Stimulated activated CD8-positive, alpha-beta memory T cell treated with anti-CD3 and anti-CD28 coated beads, Interleukin-12 subunit alpha, Interleukin-12 subunit beta, amount 100 ng/mL, for 1 hour (primary cell): ENCODE data around the gene SSBP2.
"Not testable (repeated sequence)": the region's sequence is repeated elsewhere in the genome, so short reads cannot be mapped to it uniquely, and the experiment has no call there.

Experiments
- DNase-seq: peaks from one replicate; pipeline ENCODE4 v3.0.0-alpha.2; 2020; ENCODE audit warnings: low read depth

The SSBP2 gene

GRCh38 chr5:81729276-81729675 is 21.6 kb downstream of the SSBP2 start:
- DNase-seq = no peak

- DNase-seq = no peak
Observed at GRCh38 chr5:81728301-81728700, 22.6 kb downstream of the SSBP2 start.

GRCh38 chr5:81726297-81726696 is 24.6 kb downstream of the SSBP2 start:
- no peak for DNase-seq

DNA sequence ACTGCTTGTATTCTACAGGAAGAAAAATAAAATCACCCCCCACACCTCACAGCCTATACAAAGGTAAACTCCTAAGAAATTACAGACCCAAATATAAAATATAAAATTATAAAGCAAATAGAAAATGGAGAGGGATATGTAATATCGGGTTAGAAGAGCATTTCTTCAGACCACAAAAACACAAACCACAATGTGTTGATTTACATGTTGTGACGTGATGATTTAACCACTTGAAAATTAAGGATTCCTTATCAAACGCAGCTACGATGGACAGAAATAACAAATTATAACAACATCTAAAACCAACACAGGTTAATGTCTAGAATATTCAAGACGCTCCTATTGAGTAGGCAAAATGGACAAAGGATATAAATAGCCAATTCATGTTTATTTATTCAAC is 26.3 kb downstream of the SSBP2 start:
- no peak for DNase-seq

- DNase-seq = no peak
Observed at GRCh38 chr5:81724108-81724507, 26.8 kb downstream of the SSBP2 start.

- no peak for DNase-seq
Observed at GRCh38 chr5:81721049-81721448, 29.8 kb downstream of the SSBP2 start.

GRCh38 chr5:81719743-81720345 is 31.1 kb downstream of the SSBP2 start:
- DNase-seq = no peak

DNA sequence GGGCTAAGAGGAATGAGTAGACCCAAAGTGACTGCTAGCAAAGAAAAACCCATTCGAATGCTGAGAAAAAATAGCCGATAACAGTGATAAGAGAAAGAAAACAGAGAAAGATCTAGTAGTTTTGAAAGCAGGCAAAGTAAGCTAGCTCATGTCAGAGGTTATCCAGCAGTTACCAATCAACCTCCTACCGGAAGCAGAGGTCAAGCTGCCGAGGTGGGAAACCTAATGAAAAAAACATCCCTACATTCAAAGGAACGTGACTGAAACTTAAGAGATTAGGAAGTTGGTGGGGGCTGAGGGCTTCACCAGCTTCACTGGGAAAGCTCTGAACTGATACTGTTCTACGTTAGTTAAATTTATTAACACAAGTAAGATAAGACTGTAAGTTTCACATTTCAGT is 32.6 kb downstream of the SSBP2 start:
- no peak for DNase-seq

DNA sequence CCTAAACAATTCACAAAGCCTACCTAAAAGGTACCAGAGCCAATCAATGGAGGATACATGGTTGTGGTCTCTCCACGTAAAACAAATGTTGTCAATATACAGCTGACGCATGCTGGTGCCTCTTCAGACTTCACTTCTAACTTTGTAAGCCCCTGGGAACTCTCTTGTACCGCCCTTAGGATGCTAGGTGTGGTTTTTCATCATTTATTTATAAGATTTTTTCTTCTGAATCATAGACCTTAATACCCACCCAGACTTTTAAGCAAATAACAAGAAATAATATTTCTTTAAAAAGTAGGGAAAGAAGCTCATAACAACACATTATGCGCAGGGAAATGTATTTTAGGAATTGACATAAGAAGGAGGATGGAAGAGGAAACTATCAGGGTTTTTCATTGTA is 33.0 kb downstream of the SSBP2 start:
- no peak for DNase-seq

DNA sequence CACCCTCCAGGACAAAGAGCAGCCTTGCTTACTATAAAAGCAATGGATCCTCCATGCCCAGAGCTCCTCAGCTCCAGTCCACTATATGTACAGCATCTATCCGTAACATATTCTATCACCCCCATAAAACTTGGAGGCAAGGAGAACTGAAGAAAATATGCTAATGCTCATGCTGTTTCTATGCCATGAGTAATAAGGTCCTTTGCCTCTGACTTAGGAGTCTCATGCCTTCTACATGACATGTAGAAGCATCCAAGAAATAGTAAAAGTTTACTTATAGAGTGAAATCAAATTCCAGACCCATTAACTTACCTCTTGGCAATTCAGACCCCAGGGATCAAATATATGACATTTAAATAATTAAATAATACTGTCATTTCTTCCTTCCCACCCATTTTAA is 33.7 kb downstream of the SSBP2 start:
- no peak for DNase-seq

DNA sequence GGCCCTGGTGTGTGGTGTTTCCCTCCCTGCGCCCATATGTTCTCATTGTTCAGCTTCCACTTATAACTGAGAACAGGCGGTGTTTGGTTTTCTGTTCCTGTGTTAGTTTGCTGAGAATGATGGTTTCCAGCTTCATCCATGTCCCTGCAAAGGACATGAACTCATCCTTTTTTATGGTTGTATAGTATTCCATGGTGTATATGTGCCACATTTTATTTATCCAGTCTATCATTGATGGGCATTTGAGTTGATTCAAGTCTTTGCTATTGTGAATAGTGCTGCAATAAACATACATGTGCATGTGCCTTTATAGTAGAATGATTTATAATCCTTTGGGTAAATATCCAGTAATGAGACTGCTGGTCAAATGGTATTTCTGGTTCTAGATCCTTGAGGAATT is 36.8 kb downstream of the SSBP2 start:
- DNase-seq = not testable (repeated sequence)

GRCh38 chr5:81708889-81709288 is 42.0 kb downstream of the SSBP2 start:
- no peak for DNase-seq

- DNase-seq = no peak
Observed at GRCh38 chr5:81703840-81704239, 47.1 kb downstream of the SSBP2 start.

- DNase-seq = no peak
Observed at GRCh38 chr5:81700166-81700565, 50.7 kb downstream of the SSBP2 start.

- DNase-seq = no peak
Observed at GRCh38 chr5:81698813-81699212, 52.1 kb downstream of the SSBP2 start.

DNA sequence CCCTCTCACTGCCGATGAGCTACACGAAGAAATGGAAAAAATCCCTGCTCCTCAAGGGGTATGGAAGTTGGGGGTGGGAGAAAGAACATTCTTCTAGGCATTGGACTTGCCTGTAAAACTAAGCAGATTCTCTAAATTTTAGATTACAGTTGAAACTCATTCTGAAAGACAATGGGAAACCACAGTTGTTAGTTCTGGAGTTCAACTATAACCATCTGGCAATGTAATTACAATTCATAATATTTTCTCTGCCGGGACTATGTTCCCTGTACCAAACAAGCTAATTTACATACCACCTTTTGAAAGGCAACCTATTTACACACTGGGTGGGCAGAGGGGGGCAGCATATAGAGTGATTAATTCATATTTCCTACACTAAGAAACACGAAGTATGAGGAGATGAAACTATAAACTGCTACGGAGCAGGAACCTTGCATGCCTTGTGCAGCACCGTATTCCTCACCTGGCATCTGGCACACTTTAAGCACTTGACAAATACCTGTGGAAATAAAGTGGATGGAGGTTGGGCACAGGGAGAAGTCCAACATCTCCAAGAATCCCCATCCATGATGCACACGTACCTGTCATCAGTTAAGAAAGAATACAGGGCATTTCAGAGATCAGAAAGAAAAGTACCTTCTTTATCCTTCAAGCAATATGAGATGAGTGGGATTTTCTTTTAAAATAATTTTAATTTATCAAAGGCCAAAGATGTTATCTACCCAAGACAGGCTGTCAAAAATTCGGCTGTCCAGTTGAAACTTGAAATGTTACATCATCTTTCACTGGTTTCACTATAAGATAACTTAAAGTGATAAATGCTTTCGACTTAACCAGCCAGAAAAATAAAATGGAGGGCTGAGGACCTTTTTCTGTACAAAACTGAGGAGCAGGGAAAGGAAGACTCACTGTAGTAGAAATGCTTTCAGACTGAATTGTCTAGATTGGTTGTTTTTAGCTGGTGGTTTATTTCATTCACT is 54.2 kb downstream of the SSBP2 start:
- DNase-seq = no peak

GRCh38 chr5:81694726-81695125 is 56.2 kb downstream of the SSBP2 start:
- DNase-seq = no peak

DNA sequence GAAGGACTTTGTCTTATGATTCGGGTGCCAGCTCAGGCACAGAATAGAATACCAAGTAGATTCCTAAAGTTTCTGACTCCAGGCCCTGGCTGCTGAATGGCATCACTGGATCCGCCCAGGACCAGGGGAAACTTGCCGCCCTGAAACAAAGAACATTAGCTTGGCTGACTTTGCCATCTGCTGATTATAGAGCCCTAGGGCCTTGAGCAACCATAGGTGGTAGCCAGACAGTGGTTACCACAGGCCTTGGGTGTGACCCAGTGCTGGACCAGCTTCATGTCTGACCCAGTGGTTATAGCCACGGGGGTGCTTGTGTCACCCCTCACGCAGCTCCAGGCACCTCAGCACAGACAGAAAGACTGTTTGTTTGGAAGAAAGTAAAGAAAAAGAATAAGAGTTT is 62.7 kb downstream of the SSBP2 start:
- DNase-seq = no peak

DNA sequence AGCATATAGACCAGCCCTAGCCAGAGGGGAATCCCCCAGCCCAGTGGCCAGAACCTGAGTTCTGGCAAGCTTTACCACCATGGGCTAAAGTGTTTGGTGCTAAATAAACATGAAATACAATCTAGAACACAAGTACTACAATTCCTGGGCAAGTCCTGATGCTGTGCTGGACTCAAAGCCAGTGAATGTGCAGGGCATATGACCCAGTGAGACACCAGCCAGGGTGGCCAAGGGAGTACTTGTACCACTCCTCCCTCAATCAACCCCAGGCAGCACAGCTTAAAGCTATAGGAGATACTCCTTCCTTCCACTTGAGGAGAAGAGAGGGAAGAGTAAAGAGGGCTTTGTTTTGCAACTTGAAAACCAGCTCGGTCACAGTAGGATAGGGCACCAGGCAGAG is 63.6 kb downstream of the SSBP2 start:
- no peak for DNase-seq

DNA sequence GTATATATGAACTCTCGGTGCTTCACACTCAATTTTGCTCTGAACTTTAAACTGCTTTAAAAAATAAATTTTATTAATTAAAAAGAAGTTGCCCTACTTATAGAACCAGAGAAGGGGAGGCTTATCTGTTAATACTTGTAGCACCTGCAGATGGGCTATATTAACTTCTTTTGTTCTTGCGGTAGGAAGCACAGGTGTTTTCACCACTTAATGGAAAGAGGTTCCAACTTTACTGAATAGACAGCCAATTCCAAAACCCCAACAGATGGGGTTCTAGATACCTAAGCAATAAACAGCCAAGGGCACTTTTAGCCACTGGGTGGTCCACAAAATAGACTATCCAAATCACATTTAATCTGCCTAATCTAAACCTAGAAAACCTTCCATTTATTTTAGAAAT is 65.4 kb downstream of the SSBP2 start:
- DNase-seq = no peak

DNA sequence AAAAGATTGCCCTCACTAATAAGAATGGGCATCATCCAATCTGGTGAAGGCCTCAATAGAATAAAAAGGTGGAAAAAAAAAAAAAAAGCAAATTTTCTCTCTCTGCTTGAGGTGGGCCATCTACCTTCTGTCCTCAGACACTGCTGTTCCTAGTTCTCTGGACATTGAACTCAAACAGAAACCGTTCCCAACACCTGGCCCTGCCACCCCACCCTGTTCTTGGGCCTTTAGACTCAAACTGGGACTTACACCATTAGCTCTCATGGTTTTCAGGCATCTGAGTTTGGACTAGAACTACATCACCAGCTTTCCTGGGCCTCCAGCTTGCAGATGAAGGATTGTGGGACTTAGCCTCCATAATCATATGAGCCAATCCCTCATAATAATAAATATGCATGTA is 71.0 kb downstream of the SSBP2 start:
- no peak for DNase-seq

DNA sequence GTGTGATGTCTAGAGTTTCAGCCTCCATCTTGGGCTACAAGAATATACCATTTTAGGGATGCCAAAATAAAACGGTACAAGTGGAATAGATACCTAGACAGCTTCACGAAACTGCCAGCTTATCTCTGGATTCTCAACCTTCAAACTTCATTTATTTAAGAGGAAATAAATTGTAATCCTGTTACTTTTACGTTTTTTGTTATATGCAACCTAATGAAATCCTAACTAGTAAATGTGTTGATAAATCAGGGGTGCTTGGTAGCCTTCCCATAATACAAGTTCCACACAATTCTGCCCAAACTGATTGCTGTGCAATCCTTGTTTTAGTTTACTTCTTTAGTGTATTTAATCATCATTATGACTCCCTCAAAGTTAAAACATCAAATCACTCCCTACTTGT is 75.5 kb downstream of the SSBP2 start:
- DNase-seq = no peak

DNA sequence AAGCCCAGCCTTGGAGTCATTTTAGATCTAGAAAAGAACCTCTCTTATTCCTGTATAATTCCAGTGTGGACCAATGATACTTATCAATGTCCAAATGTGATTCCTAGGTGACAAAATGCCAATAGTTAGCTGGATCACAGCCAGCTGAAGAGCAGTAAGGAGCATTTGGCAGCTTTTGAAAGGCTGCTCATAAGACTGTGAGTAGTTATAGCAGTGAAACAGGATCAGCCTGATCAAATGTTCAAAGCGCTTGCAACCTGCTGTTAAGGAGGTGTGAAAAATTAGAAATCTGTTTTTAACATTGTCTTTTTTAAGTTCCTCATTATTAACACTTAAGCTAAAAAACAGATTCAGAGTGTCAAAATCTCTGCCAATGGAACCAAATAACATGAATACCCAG is 85.1 kb downstream of the SSBP2 start:
- DNase-seq = no peak

- DNase-seq = not testable (repeated sequence)
Observed at GRCh38 chr5:81660624-81661023, 90.3 kb downstream of the SSBP2 start.
